GF-D8 (cell line): ENCODE data around the gene AK8.
"Not testable (repeated sequence)": the region's sequence is repeated elsewhere in the genome, so short reads cannot be mapped to it uniquely, and the experiment has no call there.

ENCODE experiments used
- DNase-seq: peaks from one replicate; lab custom pipeline; 2025; lab: John Stamatoyannopoulos, UW

The AK8 gene

DNA sequence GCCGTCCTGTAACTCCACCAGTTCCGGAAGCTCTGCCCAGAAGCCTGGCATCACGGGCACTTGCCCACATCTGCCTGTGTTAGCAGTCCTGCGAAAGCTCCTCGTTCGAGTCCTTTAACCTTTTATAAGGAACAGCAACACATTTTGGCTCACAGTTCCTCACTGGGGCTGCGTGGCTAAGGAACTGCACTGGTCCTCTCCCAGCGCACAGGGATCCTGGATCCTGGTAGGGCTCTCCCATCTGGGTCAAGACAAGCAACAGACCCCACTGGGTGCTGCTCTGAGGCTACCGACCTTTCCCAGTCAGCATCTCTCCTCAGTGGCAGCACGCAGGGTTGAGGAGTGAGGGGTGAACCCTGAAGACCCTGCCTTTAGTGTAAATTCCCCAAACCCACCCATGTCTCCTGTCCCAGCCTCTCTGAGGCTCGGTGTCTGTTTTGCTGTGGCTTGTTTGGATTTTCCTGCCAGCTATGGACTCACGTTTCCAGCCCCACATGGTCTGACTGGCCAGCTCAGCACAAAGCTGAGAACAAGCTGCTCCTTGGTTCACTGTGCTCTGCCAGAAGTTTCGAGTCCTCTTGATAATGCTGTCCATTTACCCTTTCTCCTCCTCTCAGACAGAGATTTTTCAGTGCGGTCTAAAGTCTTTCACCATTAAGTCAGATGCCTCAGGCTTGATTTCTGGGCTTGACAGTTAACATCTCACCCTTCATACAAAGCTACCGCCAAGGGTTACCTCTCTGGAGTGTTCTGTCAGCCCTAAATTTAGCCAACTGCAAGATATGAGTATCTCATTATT is 80.0 kb downstream of the AK8 start:
- no peak for DNase-seq

DNA sequence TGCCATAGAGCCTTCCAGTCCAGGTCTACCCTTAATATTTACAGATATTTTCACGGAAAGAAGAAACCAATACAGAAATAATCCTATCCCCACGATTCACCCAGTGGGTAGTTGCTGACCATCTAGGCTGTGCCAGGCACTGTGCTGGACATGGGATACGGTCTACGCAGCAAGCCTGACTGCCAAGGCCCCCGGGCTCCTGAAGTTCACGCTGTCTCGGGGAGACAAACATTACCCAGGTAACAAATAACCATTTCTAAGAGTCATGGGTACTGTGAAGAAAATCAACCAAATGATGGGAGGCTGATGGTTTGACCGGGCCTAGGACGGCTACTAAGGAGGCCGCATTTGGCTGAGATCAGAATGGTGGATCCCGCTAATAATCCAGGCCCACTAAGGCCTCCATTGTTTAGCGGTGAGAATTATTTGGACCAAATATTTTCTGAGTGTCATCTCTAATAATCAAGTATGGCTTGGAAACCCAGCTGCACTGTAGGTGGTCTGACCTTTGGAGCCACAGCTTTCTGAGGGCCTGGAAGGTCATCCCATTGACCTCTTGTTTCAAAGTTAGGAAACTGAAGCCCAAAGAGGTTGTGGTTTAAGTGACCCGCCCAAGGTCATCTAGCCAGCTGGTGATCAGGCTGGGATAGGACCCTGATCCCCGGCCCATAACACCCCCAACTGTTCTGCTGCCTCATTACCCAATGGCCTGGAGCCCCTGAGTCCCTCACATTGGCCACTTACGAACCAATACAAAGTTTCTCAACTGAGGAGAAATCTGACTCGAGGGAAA is 82.4 kb downstream of the AK8 start:
- no peak for DNase-seq

DNA sequence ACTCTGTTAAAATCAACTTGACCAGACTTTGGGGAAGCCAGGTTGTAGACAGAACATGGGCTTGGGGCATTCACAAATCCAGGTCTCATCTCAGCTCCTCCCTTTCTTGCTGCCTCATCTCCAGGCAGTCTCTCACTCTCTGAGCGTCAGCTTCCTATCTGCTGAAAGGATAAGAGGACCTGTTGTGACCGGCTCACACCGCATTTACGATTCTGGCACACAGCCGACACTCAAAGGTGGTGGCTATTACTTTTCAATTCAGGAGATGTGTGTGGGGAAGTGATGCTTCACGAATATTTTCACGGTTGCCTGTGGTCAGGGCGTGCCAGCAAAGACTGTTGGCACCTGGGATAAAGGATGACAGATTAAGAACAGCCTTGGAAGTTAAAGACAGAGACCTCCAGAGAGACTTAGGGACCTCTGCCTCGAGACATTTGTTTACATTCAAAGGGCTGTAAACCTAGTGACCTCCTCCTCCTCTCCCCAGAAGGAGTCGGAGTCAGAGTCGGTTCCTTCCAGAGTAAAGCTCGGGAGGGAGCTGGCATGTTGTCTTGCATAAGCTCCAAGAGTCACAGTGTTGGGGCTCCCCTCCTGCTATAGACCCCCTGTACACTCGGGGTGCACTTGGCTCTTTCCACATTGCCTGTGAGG is 83.2 kb downstream of the AK8 start:
- DNase-seq: no peak

DNA sequence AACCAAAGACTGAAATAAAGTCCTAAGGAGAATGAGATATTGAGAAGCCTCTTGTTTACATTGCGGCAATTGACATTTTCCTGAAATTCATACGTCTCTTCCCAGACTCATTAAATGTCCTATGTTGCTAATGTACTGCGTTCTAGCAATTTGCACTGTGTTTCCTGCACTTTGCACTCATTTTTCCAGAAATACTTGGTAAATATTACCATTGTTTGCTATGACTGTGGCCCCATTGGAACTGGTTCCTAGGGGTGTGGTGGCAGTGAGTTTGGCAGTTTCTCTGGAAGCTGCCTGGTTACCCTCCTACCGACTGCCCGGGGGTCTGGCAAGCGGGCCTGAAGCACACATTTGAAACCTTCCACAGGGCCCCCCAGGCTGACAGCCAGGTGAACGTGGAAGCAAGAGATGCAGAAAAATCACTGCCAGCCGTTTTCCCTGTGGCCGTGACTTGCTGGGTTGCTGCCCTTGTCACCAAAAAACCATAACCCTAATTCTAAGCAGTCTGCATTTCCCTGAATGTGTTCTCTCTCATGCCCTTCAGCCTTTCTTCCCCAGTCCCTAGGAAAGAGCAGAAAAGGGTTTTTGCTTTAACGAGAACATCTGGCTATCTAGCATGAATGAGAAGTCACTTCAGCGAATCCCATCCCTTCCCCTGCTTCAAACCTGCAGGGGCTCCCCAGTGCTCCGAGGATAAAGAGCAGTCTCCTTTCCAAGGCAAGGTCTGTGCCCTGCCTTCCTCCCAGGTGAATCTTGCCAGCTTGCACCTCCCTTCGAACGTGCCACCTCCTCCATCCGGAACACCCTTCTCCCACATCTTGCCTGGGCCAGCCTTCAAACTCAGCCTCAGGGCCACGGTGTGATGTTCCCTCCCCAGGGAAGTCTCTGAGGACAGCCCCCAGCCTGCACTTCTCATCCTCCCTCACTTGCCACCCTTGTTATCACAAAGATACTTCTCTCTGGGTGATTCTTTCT is 84.2 kb downstream of the AK8 start:
- no peak for DNase-seq

DNA sequence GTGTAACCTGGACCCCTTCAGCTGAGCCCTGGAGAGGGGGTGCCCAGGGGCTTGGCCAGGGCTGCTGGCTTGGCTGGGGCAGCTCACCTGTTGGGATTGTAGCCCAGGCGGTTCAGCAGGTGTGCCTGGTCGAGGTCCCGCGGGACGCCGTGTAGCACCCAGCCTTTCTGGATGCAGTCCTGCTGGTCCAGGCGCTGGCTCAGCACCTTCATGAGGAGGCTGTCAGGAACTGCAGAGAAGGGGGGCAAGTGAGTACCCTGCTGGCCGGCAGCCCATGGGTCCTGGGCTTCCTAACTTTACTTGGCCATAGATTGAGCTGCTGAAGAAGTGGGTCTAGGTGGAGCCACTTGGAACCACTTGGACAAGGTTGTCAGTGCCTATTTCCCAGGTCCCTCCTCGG is 85.5 kb downstream of the AK8 start:
- no peak for DNase-seq

DNA sequence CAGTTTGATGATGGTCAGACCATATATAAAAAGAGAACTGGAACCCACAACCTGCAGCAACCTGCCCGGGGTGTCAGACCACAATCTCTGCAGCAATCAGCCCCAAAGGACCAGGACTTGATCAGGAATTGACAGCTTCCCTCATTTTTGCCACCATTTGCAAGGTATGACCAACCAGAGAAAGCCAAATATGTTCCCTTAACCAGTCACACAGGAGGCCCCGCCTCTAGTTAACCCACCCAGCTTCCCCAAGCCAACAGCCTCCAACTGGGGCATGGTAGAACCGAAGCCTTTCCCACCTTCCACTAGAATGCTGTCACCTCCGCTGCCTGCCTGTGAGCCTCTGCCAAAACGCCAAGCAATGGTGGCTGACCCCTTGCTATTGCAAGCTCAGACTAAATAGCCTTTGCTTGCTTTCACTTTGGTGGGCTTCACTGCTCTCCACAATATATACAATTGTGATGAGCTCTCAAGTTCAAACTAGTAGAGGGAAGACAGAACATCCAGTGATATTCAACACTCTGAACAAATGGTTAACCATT is 86.3 kb downstream of the AK8 start:
- no peak for DNase-seq

DNA sequence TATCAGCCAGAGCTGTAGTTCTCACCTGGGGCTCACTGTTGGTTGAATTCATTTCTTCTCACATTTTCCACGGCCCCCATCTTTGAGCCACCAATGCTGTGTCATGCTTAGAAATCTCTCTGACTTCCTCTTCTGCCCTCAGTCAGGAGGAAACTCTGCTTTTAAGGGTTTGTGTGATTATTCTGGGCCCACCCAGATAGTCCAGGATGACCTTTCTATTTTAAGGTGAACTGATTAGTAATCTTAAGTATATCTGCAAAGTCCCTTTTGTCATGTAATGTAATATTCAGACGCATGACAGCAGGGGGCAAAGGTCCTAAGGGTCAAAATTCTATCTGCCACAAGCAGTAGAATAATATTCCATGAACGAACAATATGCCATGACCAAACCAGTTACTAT is 88.4 kb downstream of the AK8 start:
- DNase-seq: no peak

DNA sequence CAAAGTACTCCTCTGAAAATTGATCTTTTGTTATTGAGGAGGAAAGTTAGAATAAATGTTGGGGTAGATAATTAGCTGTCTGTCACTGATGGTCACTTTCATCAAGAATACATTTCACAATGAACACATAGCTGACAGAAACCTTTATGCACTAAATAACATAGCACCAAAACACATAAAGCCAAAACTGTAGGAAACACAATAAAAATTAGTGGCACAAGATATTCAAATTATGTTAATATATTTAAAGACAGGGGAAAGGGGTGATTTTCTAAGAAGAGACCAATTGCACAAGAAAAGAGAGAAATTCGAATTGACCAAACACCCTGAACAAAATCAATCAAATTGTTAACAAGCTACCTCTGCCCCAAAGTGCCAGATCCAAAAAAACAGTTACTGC is 89.7 kb downstream of the AK8 start:
- no peak for DNase-seq

DNA sequence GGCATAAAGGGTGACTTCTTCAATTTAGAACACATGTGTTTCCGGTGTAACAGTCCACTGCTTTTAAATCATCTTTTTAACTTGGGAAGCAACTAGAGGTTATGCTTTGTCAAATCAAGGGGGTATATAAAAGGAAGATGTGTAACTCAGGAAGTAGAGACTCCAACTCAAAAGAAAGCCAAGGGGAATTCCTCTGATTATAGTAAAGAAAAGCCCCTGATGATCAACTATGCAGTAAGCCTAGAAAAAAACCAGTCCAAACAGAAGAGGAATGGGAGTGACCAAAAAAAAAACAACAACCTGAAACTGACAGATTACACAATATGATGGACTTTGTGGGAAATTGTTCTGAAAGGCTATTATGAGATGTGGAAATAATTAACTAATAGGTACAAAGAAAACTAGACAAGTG is 90.3 kb downstream of the AK8 start:
- DNase-seq: no peak

DNA sequence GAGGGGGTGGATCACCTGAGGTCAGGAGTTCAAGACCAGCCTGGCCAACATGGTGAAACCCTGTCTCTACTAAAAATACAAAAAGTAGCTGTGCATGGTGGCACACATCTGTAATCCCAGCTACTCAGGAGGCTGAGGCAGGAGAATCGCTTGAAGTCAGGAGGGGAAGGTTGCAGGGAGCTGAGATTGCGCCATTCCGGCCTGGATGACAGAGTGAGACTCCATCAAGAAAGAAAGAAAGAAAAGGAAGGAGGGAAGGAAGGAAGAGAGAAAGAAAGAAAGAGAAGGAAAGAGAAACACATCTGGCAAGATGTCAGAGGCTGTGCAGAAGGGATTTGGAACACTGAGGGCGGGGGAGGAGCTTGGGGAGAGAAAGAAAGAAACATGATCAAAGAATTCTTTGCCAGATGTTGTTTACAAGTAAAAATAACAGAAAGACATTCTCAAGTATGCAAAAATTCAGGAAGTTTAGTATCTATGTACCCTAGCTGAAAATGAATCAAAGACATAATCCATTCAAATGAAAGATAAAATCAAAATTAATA is 93.7 kb downstream of the AK8 start:
- no peak for DNase-seq

DNA sequence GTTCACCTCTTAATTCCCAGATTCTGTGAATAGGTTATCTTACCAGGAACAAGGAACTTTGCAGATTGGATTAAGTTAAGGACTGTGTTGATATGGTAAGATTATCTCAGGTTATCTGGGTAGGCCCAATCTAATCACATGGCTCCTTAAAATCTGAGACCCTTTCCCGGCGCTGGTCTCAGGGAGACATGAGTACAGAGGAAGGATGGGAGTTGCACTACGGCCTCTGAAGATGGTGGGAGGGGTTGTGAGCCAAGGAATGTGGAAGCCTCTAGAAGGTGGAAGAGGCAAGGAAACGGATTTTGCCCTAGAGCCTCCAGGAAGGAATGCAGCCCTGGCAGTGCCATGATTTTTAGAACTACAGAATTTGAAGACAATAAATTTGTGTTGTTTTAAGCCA is 95.1 kb downstream of the AK8 start:
- no peak for DNase-seq

DNA sequence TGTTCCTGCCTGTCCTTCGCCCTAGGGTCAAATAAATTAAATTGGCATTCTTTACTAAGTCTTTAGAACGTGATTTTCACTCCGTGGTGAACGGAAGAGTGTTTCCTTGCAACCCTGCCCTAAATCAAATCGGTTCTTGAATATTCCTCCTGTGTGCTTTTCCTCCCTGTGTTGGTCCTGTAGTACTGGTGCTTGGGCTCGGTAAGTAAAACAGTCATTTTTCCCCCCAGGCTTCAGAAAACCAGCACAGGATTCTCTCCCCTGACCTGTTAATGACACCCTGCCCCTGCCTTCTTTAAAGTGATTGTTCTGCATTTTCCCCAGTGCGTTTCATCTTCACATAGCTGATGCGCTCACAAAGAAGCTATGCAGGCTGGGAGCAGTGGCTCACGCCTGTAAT is 96.0 kb downstream of the AK8 start:
- no peak for DNase-seq

DNA sequence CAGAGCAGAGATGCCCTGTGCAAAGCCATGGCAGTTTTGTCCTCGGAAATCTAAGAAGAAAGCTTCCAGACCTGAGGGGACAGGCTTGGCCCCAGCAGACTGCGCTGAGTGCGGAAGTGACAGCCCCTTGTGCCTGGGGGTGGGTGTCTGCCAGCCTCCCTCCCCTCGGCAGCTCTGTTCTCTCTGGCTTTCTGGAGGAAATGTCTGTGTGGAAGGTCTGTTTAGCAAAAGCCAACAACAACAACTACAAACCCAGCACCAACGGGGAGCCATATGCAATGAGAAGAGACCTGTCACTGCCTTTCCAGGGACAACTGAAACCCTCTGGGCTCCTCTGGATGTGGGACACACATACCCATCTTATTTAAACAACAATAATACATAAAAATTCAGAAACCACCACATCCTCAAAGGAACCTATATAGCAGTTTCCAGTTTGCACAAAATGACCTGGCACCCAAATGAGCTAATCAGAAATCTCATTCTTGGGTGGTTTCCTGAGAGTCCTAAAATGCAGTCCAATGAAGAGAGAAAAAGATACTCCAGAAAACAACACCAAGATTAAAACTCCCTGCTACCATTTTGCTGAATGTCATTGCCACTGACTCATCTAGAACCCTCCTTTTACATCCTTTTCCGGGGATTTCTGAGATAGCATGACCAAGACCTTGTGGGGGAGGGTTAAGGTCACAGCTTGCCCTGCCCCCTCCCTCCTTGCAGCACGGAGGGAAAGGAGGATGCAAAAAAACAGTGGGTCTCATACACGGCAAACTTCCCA is 97.7 kb downstream of the AK8 start:
- no peak for DNase-seq

DNA sequence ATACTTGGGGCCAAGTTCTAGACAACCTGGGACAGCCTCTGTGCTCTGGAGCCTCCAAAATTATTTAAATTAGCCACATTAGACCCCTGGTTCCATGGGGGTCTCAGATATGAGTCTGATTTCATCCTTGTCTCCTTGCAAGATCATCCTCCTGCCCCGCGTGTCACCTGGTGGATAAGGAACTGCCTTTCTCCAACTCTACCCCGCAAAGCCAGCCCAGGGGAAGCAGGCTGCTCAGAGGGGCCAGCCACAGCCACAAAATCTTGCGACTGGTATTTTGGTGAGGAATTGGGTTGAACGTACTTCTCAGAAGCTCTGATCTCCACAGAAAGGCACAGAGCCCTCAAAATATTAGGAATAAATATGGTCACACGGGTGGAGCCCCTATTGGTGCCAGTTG is 101.2 kb downstream of the AK8 start:
- DNase-seq: no peak

DNA sequence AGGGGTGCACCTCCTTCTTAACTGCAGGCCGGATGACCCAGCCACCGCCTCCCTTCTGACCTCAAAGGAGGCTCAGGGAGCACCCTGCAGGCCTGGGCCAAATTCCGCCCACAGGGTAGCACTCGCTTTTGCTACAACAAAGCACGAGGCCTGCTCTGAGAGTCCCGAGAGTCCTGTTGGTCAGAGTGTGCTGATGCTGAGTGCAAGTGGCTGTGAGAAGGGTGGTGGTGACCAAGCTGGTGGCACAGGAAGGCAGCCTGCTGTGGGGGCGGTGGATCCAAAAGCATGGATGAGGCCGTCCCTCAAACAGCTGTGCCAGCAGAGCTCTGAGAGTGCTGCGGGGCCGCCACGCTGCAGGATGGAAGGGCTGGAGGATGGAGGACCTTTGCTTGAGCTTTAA is 101.8 kb downstream of the AK8 start:
- DNase-seq: no peak

DNA sequence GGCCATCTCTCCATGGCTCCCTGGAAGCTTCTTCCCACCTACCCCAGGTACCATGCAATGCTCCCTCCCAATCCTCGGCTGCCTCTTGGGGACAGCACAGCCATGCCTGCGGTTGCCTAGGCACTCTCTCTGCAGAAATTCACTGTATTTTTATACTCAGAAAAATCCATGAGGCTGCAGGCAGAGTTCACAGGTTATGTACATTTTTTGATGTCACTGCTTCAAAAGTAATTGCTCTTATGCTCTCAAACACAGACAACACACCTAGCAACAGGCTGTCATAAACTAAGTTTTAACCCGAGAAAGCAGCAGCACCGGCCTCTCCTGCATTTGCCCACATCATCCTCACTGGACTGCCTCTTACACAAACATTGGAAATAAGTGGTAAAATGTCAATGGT is 102.4 kb downstream of the AK8 start:
- no peak for DNase-seq

DNA sequence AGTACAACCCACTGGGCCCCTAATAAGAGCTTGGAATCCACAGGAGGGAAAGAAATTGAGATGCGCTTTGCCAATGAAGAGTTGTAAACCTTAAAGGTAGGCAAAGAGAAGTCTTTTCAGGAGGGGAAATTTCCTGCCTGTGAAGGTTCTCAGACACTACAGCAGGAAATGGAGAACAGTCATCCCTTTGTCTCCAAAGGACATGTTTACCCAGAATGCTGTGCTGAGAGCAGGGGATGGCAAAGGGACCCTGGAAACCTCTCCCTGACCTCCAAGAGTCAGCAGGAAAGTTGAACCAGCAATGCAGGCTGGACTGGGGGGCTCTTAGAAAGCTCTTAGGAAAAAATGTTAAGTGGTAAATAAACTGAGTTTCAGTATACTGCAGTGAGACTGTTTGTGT is 103.2 kb downstream of the AK8 start:
- no peak for DNase-seq

DNA sequence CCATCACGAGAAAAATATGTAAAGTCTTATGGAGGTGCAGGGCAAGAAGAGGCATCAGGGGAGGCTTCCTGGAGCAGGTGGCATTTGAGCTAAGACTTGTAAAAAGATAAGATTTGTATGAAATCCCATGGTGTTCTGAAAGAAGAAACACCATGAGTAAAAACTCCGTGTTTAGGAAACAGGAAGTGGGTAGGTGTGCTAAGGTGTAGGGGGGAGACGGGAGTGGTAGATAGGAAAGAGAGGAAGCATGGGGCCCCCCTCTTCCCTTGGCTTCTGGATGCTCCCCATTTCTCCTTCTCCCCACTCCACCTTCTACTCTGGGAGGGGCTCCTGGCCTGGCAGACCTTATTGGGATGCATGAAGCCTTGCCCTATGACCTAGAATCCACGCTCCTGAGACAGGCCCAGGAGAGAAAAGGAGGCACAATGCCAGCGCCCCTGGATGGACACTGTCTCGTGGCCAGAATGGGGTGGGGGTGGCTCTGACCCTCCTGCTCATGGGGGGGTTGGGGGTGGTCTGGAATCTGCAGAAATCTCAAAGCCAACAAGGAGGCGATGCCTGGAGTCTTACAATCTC is 104.2 kb downstream of the AK8 start:
- no peak for DNase-seq

DNA sequence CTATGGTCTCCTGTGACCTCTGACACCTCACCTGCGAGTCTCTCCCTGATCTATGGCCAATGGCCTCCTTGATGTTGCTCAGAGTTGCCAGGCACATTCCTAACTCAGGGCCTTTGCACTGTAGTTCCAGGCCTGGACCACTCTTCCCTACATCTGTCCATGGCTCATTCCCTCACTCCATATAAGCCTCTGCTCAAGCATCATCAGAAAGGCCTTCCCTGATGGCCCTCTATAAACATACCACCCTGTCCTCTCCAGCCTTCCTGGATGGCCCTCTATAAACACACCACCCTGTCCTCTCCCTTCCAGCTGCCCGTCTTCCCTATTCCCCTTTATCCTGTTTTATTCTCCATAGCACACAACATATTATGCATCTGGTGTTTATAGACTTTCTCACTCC is 105.0 kb downstream of the AK8 start:
- no peak for DNase-seq

DNA sequence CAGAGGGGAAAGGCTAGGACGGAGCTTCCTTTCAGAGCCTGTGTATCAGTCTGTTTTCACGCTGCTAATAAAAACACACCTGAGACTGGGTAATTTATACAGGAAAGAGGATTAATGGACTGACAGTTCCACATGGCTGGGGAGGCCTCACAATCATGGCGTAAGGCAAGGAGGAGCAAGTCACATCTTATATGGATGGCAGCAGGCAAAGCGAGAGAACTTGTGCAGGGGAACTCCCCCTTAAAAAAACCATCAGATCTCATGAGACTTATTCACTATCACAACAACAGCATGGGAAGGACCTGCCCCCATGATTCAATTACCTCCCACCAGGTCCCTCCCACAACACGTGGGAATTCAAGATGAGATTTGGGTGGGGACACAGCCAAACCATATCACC is 106.3 kb downstream of the AK8 start:
- not testable (repeated sequence) for DNase-seq
